Measurements from ENCODE around the gene TMPRSS9.
"Not testable (repeated sequence)": the region's sequence is repeated elsewhere in the genome, so short reads cannot be mapped to it uniquely, and the experiment has no call there.

DNA sequence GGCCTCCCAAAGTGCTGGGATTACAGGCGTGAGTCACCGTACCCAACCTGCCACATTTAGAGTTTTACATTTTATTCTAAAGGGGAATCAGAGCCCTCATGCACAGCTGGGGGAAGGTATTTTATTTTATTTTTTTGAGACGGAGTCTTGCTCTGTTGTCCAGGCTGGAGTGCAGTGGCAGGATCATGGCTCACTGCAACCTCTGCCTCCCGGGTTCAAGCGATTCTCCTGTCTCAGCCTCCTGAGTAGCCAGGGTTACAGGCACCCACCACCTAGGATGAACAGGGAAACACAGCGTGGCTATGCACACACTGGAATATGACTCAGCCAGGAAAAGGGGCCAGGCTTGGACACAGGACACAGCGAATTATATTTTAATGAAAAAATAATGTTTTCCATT, 37.1 kb downstream of the TMPRSS9 start:
- TF ChIP-seq, protein P1, sequence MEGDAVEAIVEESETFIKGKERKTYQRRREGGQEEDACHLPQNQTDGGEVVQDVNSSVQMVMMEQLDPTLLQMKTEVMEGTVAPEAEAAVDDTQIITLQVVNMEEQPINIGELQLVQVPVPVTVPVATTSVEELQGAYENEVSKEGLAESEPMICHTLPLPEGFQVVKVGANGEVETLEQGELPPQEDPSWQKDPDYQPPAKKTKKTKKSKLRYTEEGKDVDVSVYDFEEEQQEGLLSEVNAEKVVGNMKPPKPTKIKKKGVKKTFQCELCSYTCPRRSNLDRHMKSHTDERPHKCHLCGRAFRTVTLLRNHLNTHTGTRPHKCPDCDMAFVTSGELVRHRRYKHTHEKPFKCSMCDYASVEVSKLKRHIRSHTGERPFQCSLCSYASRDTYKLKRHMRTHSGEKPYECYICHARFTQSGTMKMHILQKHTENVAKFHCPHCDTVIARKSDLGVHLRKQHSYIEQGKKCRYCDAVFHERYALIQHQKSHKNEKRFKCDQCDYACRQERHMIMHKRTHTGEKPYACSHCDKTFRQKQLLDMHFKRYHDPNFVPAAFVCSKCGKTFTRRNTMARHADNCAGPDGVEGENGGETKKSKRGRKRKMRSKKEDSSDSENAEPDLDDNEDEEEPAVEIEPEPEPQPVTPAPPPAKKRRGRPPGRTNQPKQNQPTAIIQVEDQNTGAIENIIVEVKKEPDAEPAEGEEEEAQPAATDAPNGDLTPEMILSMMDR (IDR thresholded peaks at IDR 0.05; ENCODE audit: low read length) = not testable (repeated sequence)
- TF ChIP-seq EZH2 (IDR thresholded peaks at IDR 0.05; ENCODE audit: borderline replicate concordance, low read length) = not testable (repeated sequence)
